ENCODE results near the gene DDX39A. TPM values are rescaled to one million over a fixed set of nuclear protein-coding genes. Genes with fewer than 3 reads are reported as not detected.

Gene DDX39A
- total and polyA plus RNA-seq, 2 of the 13 experiments (the other 11 are each of a cell fraction or from before 2014, with no cell fraction given), result 34.6 to 90.4 TPM

GRCh38 chr19:14410091-14411051 is 8.8 kb downstream of the DDX39A start (continued):
- TF ChIP-seq GMEB2 (CRISPR knock-in tag; IDR thresholded peaks at IDR 0.05; ENCODE audit: low read depth) (no peak), HOMEZ (CRISPR knock-in tag; IDR thresholded peaks at IDR 0.05; ENCODE audit: low read depth) (no peak), TFDP2 (CRISPR knock-in tag; IDR thresholded peaks at IDR 0.05) (no peak), AGO2 (optimal IDR thresholded peaks at IDR 0.05; ENCODE audit: low read depth, low read length) (peak; percentile 12), RBFOX2 (IDR thresholded peaks at IDR 0.05; ENCODE audit: low read depth, low read length) (peak; percentile 57), TGIF2 (CRISPR knock-in tag; IDR thresholded peaks at IDR 0.05) (no peak), RFX5 (IDR thresholded peaks at IDR 0.05; ENCODE audit: low read depth, low read length) (no peak), ZNF710 (CRISPR knock-in tag; IDR thresholded peaks at IDR 0.05; ENCODE audit: borderline replicate concordance) (no peak), RBM22 (optimal IDR thresholded peaks at IDR 0.05; ENCODE audit: low read length) (peak; percentile 61)
